Measurements from ENCODE around the gene METTL5.

METTL5 gene

GRCh38 chr2:169767243-169767888, 57.3 kb downstream of the METTL5 start:
- Histone ChIP-seq H3K27ac (no peak overlapping the region), H3K4me1 (ENCODE audit: control insufficient read depth in 1 of 2, insufficient read depth in 1 of 2, low read depth in 1 of 2, low read length in 1 of 2) (peaks cover 13 to 36% of the 10 kb centered on the region in 2 experiments), H3K36me3 (no peaks in the 10 kb centered on the region), H3K27me3 (peaks cover 35% of the 10 kb centered on the region), H3K9me3 (no peaks in the 10 kb centered on the region), H3K4me3 (ENCODE audit: low read depth in 1 of 2, low read length in 1 of 2) (peak overlapping the region in 1 of 2 experiments; percentile 57)
- TF ChIP-seq, protein P1, sequence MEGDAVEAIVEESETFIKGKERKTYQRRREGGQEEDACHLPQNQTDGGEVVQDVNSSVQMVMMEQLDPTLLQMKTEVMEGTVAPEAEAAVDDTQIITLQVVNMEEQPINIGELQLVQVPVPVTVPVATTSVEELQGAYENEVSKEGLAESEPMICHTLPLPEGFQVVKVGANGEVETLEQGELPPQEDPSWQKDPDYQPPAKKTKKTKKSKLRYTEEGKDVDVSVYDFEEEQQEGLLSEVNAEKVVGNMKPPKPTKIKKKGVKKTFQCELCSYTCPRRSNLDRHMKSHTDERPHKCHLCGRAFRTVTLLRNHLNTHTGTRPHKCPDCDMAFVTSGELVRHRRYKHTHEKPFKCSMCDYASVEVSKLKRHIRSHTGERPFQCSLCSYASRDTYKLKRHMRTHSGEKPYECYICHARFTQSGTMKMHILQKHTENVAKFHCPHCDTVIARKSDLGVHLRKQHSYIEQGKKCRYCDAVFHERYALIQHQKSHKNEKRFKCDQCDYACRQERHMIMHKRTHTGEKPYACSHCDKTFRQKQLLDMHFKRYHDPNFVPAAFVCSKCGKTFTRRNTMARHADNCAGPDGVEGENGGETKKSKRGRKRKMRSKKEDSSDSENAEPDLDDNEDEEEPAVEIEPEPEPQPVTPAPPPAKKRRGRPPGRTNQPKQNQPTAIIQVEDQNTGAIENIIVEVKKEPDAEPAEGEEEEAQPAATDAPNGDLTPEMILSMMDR (IDR thresholded peaks at IDR 0.05): no peak

- Histone ChIP-seq H3K36me3 (no peaks in the 10 kb centered on the region), H3K27ac (no peak overlapping the region), H3K27me3 (peaks cover 35% of the 10 kb centered on the region), H3K4me3 (ENCODE audit: low read depth in 1 of 2, low read length in 1 of 2) (no peak overlapping the region), H3K9me3 (no peaks in the 10 kb centered on the region), H3K4me1 (ENCODE audit: control insufficient read depth in 1 of 2, insufficient read depth in 1 of 2, low read depth in 1 of 2, low read length in 1 of 2) (peaks cover 9 to 25% of the 10 kb centered on the region in 2 experiments)
- TF ChIP-seq, protein P1 (IDR thresholded peaks at IDR 0.05): no peak
Observed at GRCh38 chr2:169765523-169765922, 59.2 kb downstream of the METTL5 start.

DNA sequence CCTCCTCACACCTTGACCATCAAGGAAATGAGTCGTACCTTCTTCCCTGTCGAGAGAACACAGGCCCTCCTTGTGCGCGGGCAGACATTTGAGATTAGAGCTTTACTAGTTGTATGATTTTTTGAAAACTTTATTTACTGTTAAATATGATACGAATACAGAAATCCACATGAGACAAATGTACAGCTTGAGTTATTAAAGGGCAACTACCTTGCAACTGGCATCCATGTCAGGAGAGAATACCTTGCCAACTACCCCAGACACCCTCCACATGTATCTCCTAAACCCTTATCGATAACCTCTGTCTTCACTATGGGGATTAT, 62.8 kb downstream of the METTL5 start:
- H3K9me3 ChIP-seq: no peaks in the 10 kb centered on the region
- TF ChIP-seq, protein P1 (IDR thresholded peaks at IDR 0.05): no peak
- H3K27ac ChIP-seq: no peak overlapping the region
- peaks cover 0 to 4% of the 10 kb centered on the region in 2 experiments for H3K4me1 ChIP-seq (ENCODE audit: control insufficient read depth in 1 of 2, insufficient read depth in 1 of 2, low read depth in 1 of 2, low read length in 1 of 2)
- peaks cover 3% of the 10 kb centered on the region for H3K27me3 ChIP-seq
- no peak overlapping the region for H3K4me3 ChIP-seq (ENCODE audit: low read depth in 1 of 2, low read length in 1 of 2)
- no peaks in the 10 kb centered on the region for H3K36me3 ChIP-seq

Data from neutrophil (primary cell).